Activated CD8-positive, alpha-beta T cell treated with anti-CD3 and anti-CD28 coated beads for 36 hours (primary cell): ENCODE data around the gene PLEKHA4. TPM values are rescaled to one million over a fixed set of nuclear protein-coding genes. Genes with fewer than 3 reads are reported as not detected.
"Not testable (repeated sequence)": the region's sequence is repeated elsewhere in the genome, so short reads cannot be mapped to it uniquely, and the experiment has no call there.

Source experiments
- ATAC-seq: fragments of 200-7000 bp; cut with Tn5 transposase; one replicate; pipeline ENCODE4 v1.10.0; 2021; ENCODE audit warnings: mild to moderate bottlenecking, moderate library complexity
- CTCF ChIA-PET: fragments of 350-600 bp; sonication (Branson Sonifier 250); formaldehyde crosslinking; loops from one replicate; lab custom pipeline; 2021; ENCODE audit warnings: antibody characterized with exemption; lab: Charles Lee
- POLR2A ChIA-PET: fragments of 350-600 bp; sonication (Branson Sonifier 250); formaldehyde crosslinking; loops from one replicate; lab custom pipeline; 2021; ENCODE audit warnings: antibody characterized with exemption; lab: Charles Lee
- DNase-seq: peaks from one replicate; pipeline ENCODE4 v3.0.0-alpha.2; 2020
- H3K27ac Mint-ChIP-seq: one replicate; pipeline ENCODE4 v1.8.0; 2021; ENCODE audit warnings: mild to moderate bottlenecking, mixed read lengths
- H3K27me3 Mint-ChIP-seq: one replicate; pipeline ENCODE4 v1.8.0; 2021; ENCODE audit warnings: mixed read lengths
- H3K36me3 Mint-ChIP-seq: one replicate; pipeline ENCODE4 v1.8.0; 2021; ENCODE audit warnings: low read depth, mixed read lengths
- H3K4me1 Mint-ChIP-seq: one replicate; pipeline ENCODE4 v1.8.0; 2021; ENCODE audit warnings: low read depth, mixed read lengths
- H3K4me3 Mint-ChIP-seq: one replicate; pipeline ENCODE4 v1.8.0; 2021; ENCODE audit warnings: mild to moderate bottlenecking, moderate library complexity, mixed read lengths
- H3K9me3 Mint-ChIP-seq: one replicate; pipeline ENCODE4 v1.8.0; 2021; ENCODE audit warnings: mixed read lengths
- CTCF ChIP-seq: fragments of 200-600 bp; IDR thresholded peaks from one replicate; pipeline ENCODE4 v1.8.0; 2022; ENCODE audit warnings: antibody characterized with exemption, mild to moderate bottlenecking
- intact Hi-C: fragments of 100-400 bp; cut with micrococcal nuclease; formaldehyde crosslinking; loops from one replicate; pipeline ENCODE4 v1.10.0; 2022
- total RNA-seq, 2 experiments: library from RNA; stranded (reverse); gene quantifications; one replicate each; pipeline ENCODE4 v1.2.3, GENCODE V29; 2021

PLEKHA4 gene
- total RNA-seq, 2 experiments from 2014 or later = 9.4 to 9.7 TPM

GRCh38 chr19:48879025-48879637 lies 10.7 kb upstream of the PLEKHA4 start:
- ChIA-PET POLR2A (interaction anchor here (0.5 to 1.8 kb wide), 7 partner anchors 10 to 553 kb away, joined by 3 to 6 read pairs (median 3); no protein-coding TSS in a partner anchor), CTCF (interaction anchor here (1.0 kb wide), 1 partner anchor 92 kb away, joined by 3 read pairs; no protein-coding TSS in a partner anchor)
- H3K27me3 Mint-ChIP-seq = no peaks in the 10 kb centered on the region
- no peak overlapping the region for H3K4me3 Mint-ChIP-seq
- H3K36me3 Mint-ChIP-seq = peaks cover 40% of the 10 kb centered on the region
- peaks cover 30% of the 10 kb centered on the region for H3K4me1 Mint-ChIP-seq
- intact Hi-C loops = loop anchor here (10.0 kb wide), 2 partner anchors 86 to 244 kb away; partner anchors contain the start of genes DBP and FTL
- H3K27ac Mint-ChIP-seq = no peak overlapping the region
- TF ChIP-seq CTCF = no peak
- no peaks in the 10 kb centered on the region for H3K9me3 Mint-ChIP-seq
- DNase-seq = no peak
- ATAC-seq = no peak

GRCh38 chr19:48878196-48879024 lies 10.0 kb upstream of the PLEKHA4 start:
- ATAC-seq (no peak), DNase-seq (peak; percentile 60)
- Mint-ChIP-seq H3K4me3 (no peak overlapping the region), H3K9me3 (no peaks in the 10 kb centered on the region), H3K27me3 (no peaks in the 10 kb centered on the region), H3K4me1 (peaks cover 37% of the 10 kb centered on the region), H3K36me3 (peaks cover 47% of the 10 kb centered on the region), H3K27ac (peak overlapping the region; percentile 65)
- POLR2A ChIA-PET = interaction anchor here (0.6 to 1.8 kb wide), 6 partner anchors 8 to 553 kb away, joined by 3 to 6 read pairs (median 3); no protein-coding TSS in a partner anchor
- CTCF ChIA-PET = interaction anchor here (1.0 to 1.5 kb wide), 2 partner anchors 36 to 92 kb away, joined by 3 to 4 read pairs; no protein-coding TSS in a partner anchor
- no peak for TF ChIP-seq CTCF
- intact Hi-C loops = loop anchor here (10.0 kb wide), 2 partner anchors 86 to 244 kb away; partner anchors contain the start of genes DBP and FTL

GRCh38 chr19:48877855-48878195 lies 9.4 kb upstream of the PLEKHA4 start:
- Mint-ChIP-seq H3K9me3 (no peaks in the 10 kb centered on the region), H3K36me3 (peaks cover 52% of the 10 kb centered on the region), H3K27ac (peak overlapping the region; percentile 65), H3K4me1 (peaks cover 39% of the 10 kb centered on the region), H3K4me3 (no peak overlapping the region), H3K27me3 (no peaks in the 10 kb centered on the region)
- no peak for TF ChIP-seq CTCF
- ATAC-seq (no peak), DNase-seq (no peak)
- ChIA-PET CTCF (interaction anchor here (1.5 kb wide), 1 partner anchor 35 kb away, joined by 4 read pairs; no protein-coding TSS in a partner anchor), POLR2A (interaction anchor here (0.6 to 1.8 kb wide), 5 partner anchors 9 to 118 kb away, joined by 3 to 6 read pairs (median 3); partner anchors contain the start of gene FTL)
- intact Hi-C loops = loop anchor here (10.0 kb wide), 2 partner anchors 87 to 243 kb away; partner anchors contain the start of genes DBP and FTL

GRCh38 chr19:48876043-48876981 lies 7.9 kb upstream of the PLEKHA4 start:
- not testable (repeated sequence) for H3K9me3 Mint-ChIP-seq, H3K27me3 Mint-ChIP-seq, ATAC-seq
- Mint-ChIP-seq H3K4me1 (peaks cover 42% of the 10 kb centered on the region), H3K36me3 (peaks cover 56% of the 10 kb centered on the region), H3K4me3 (peak overlapping the region; percentile 99), H3K27ac (peak overlapping the region; percentile 100)
- ChIA-PET POLR2A (interaction anchor here (0.9 to 5.1 kb wide), 7 partner anchors 10 to 116 kb away, joined by 3 to 53 read pairs (median 3); partner anchors contain the start of genes FTL and NUCB1), CTCF (interaction anchor here (1.0 to 4.3 kb wide), 5 partner anchors 20 to 117 kb away, joined by 3 to 18 read pairs (median 4); partner anchors contain the start of genes GYS1 and RUVBL2)
- peak; percentile 80 for DNase-seq
- intact Hi-C loops = loop anchor here (10.0 kb wide), 2 partner anchors 88 to 242 kb away; partner anchors contain the start of genes DBP and FTL
